Epithelial cell of proximal tubule (primary cell): ENCODE measurements around the gene BIN2. TPM values are rescaled to one million over a fixed set of nuclear protein-coding genes. Genes with fewer than 3 reads are reported as not detected.

Experiments used
- DNase-seq: peaks from one replicate; pipeline ENCODE4 v3.0.0-alpha.2; 2011; ENCODE audit warnings: low read depth
- H3K4me3 ChIP-seq: 2 replicates; pipeline ENCODE4 v1.5.1; 2011; ENCODE audit warnings: low read depth, mild to moderate bottlenecking, low read length
- CTCF ChIP-seq: conservative IDR thresholded peaks from 2 replicates; pipeline ENCODE4 v1.5.1; 2012; ENCODE audit warnings: low read depth, mild to moderate bottlenecking, low read length
- total RNA-seq: library from RNA; depleted of rRNA; stranded (reverse); fragments of >200 nt; gene quantifications from 2 replicates; pipeline ENCODE4 v1.2.3, GENCODE V29; 2015

BIN2 gene
- total RNA-seq, 1 donor from 2014 or later = not detected

DNA sequence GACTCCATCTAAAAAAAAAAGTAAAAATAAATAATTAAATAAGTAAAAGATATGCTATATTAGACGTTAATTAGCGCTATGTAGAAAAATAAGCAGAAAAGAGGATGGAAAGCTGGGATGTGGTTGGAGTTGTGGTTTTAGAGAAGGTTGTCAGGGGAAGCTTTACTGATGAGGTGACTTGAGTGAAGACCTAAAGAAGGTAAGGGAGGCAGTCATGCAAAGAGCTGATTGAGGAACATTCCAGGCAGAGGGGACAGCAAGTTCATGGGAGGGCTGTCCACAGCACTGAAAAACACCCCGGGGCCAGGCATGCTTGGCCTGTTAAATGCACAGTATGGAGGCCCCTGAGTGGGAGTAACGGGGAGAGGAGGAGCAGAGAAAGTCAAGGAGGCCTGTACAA lies 69.4 kb downstream of the BIN2 start:
- no peak overlapping the region for H3K4me3 ChIP-seq
- no peak for DNase-seq
- no peak for TF ChIP-seq CTCF

DNA sequence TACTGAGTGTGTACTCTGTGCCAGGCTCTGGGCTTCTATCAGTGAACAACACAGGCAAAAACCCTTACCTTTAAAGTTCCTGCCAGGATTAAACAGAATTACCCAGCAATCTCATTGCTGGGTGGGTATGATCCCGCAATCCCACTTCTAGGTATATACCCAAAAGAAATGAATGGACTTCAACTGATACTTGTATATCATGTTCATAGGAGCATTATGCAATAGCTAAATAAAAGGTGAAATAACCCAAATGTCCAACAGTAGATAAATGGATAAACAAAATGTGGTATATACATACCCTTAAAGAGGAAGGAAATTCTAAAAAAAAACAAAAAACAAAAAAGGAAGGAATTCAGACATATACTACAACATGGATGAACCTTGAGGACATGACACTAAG lies 70.7 kb downstream of the BIN2 start:
- DNase-seq = no peak
- no peak for TF ChIP-seq CTCF
- H3K4me3 ChIP-seq = no peak overlapping the region

DNA sequence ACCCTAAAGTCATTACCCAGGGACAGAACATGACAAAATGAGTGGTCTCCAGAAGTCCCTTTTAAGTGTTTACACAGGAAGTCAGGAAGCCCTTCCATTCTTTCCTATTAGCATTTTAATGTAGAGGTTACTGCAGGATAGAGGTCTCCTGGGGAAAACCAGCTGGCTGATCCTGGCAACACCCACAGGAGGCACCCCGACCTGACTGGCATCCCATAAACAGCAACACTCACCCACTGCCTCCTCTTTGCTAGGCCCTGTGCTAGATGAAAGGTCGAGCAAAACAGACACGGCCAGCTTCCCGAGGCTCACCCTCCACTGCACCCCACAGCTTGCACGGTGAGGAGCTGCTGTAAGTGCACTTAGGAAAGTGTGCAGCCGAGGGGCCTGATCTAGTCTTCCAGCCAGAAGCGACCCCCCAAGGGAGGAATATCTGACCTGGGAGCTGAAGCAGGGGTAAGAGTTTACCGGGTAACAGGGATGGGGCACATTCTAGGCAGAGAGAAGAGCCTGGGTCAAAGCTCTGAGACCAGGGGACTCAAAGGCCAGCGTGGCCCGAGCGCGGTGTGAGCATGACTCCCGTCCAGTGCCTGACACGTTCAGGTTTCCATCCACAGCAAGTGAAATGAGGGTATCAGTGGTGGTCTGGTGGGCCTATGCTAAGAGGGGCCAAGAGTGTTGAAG lies 76.3 kb downstream of the BIN2 start:
- DNase-seq = no peak
- H3K4me3 ChIP-seq = no peak overlapping the region
- TF ChIP-seq CTCF = no peak

GRCh38 chr12:51246254-51246853 lies 77.6 kb downstream of the BIN2 start:
- TF ChIP-seq CTCF = peak; percentile 30
- DNase-seq = no peak

DNA sequence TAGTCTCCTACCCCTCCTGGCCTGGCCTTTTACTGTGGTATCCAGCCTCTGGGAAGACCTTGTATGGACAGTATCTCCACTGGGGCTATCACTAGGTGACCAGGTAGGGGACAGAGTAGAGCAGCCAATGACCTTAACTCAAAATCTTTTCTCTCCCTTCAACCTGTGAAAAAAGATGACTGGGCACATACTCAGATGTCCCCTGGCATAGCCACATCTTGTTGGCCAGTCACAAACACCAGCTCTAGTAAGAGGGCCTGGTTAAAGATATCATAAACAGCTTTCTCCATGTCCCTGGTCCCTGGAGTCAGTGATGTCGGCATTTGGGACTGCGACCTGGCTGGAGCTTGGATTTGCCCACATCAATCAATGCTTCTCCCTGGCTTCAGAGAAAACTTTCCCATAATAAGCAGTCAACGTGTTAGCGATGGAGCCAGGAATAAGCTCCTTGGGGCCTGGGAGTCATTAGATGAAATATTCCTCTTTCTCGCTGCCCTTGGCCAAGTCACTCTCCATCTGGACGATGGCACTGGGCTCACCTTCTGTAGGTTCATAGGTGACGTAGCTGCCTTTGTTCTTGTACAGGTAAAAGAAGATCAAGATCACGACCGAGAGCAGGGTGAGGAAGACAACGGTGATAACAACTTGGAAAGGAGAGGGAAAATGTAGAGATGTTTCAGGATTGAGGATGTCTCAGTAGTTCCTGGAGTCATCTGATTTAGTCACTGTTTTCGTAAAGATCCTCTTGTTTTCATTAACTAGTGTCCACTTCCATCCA lies 78.3 kb downstream of the BIN2 start:
- no peak for DNase-seq
- H3K4me3 ChIP-seq = no peak overlapping the region
- no peak for TF ChIP-seq CTCF

More at GRCh38 chr12:51246254-51246853, 77.6 kb downstream of the BIN2 start:
- no peak overlapping the region for H3K4me3 ChIP-seq

DNA sequence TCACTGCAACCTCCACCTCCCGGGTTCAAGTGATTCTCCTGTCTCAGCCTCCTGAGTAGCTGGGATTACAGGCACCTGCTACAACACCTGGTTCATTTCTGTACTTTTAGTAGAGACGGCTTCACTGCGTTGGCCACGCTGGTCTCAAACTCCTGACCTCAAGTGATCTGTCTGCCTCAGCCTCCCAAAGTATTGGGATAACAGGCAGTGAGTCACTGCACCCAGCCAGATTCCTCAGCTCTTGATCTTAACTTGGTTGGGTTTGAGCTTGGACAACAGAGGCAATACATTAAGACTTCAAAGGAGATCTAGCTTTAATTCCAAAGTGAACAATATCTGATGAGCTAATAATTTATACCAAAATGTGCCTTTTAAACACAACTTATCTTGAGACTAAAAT lies 79.7 kb downstream of the BIN2 start:
- DNase-seq = no peak
- no peak for TF ChIP-seq CTCF
- no peak overlapping the region for H3K4me3 ChIP-seq
